Activated CD8-positive, alpha-beta T cell treated with anti-CD3 and anti-CD28 coated beads for 36 hours (primary cell): ENCODE measurements around the gene MEIS1. TPM values are rescaled to one million over a fixed set of nuclear protein-coding genes. Genes with fewer than 3 reads are reported as not detected.

ENCODE experiments used
- ATAC-seq: fragments of 200-7000 bp; cut with Tn5 transposase; one replicate; pipeline ENCODE4 v1.10.0; 2021; ENCODE audit warnings: mild to moderate bottlenecking, moderate library complexity
- CTCF ChIA-PET: fragments of 350-600 bp; sonication (Branson Sonifier 250); formaldehyde crosslinking; loops from one replicate; lab custom pipeline; 2021; ENCODE audit warnings: antibody characterized with exemption; lab: Charles Lee
- POLR2A ChIA-PET: fragments of 350-600 bp; sonication (Branson Sonifier 250); formaldehyde crosslinking; loops from one replicate; lab custom pipeline; 2021; ENCODE audit warnings: antibody characterized with exemption; lab: Charles Lee
- DNase-seq: peaks from one replicate; pipeline ENCODE4 v3.0.0-alpha.2; 2020
- H3K27ac Mint-ChIP-seq: one replicate; pipeline ENCODE4 v1.8.0; 2021; ENCODE audit warnings: mild to moderate bottlenecking, mixed read lengths
- H3K27me3 Mint-ChIP-seq: one replicate; pipeline ENCODE4 v1.8.0; 2021; ENCODE audit warnings: mixed read lengths
- H3K36me3 Mint-ChIP-seq: one replicate; pipeline ENCODE4 v1.8.0; 2021; ENCODE audit warnings: low read depth, mixed read lengths
- H3K4me1 Mint-ChIP-seq: one replicate; pipeline ENCODE4 v1.8.0; 2021; ENCODE audit warnings: low read depth, mixed read lengths
- H3K4me3 Mint-ChIP-seq: one replicate; pipeline ENCODE4 v1.8.0; 2021; ENCODE audit warnings: mild to moderate bottlenecking, moderate library complexity, mixed read lengths
- H3K9me3 Mint-ChIP-seq: one replicate; pipeline ENCODE4 v1.8.0; 2021; ENCODE audit warnings: mixed read lengths
- CTCF ChIP-seq: fragments of 200-600 bp; IDR thresholded peaks from one replicate; pipeline ENCODE4 v1.8.0; 2022; ENCODE audit warnings: antibody characterized with exemption, mild to moderate bottlenecking
- intact Hi-C: fragments of 100-400 bp; cut with micrococcal nuclease; formaldehyde crosslinking; loops from one replicate; pipeline ENCODE4 v1.10.0; 2022
- total RNA-seq, 2 experiments: library from RNA; stranded (reverse); gene quantifications; one replicate each; pipeline ENCODE4 v1.2.3, GENCODE V29; 2021

MEIS1 gene
- total RNA-seq, 2 experiments from 2014 or later = not detected

- ATAC-seq (peak; percentile 34), DNase-seq (no peak)
- CTCF ChIA-PET = interaction anchor here (0.6 to 1.3 kb wide), 5 partner anchors 8 to 85 kb away, joined by 3 to 4 read pairs (median 3); no protein-coding TSS in a partner anchor
- Mint-ChIP-seq H3K27me3 (peaks cover 65% of the 10 kb centered on the region), H3K36me3 (no peaks in the 10 kb centered on the region), H3K4me1 (peaks cover 11% of the 10 kb centered on the region), H3K4me3 (no peak overlapping the region), H3K9me3 (no peaks in the 10 kb centered on the region), H3K27ac (no peak overlapping the region)
- intact Hi-C loops = loop anchor here (2.0 kb wide), 1 partner anchor 146 kb away; no protein-coding TSS in a partner anchor
- peak; percentile 51 for TF ChIP-seq CTCF
- POLR2A ChIA-PET = no interaction called here
Measured at GRCh38 chr2:66428986-66429612, 5.8 kb upstream of the MEIS1 start.

- TF ChIP-seq CTCF = no peak
- POLR2A ChIA-PET = no interaction called here
- H3K27me3 Mint-ChIP-seq = peaks cover 71% of the 10 kb centered on the region
Measured at GRCh38 chr2:66429693-66430504, 5.0 kb upstream of the MEIS1 start.

GRCh38 chr2:66430505-66431273 lies 4.2 kb upstream of the MEIS1 start:
- ATAC-seq = no peak
- ChIA-PET POLR2A (no interaction called here), CTCF (interaction anchor here (0.9 kb wide), 1 partner anchor 1601 kb away, joined by 3 read pairs; no protein-coding TSS in a partner anchor)
- Mint-ChIP-seq H3K27me3 (peaks cover 69% of the 10 kb centered on the region), H3K9me3 (no peaks in the 10 kb centered on the region), H3K4me3 (no peak overlapping the region), H3K27ac (no peak overlapping the region), H3K36me3 (no peaks in the 10 kb centered on the region), H3K4me1 (peaks cover 21% of the 10 kb centered on the region)
- intact Hi-C loops = loop anchor here (10.0 kb wide), 1 partner anchor 1604 kb away; no protein-coding TSS in a partner anchor
- DNase-seq = no peak
- TF ChIP-seq CTCF = no peak

More at GRCh38 chr2:66429693-66430504, 5.0 kb upstream of the MEIS1 start:
- ATAC-seq (no peak), DNase-seq (no peak)
- Mint-ChIP-seq H3K27ac (no peak overlapping the region), H3K36me3 (no peaks in the 10 kb centered on the region), H3K4me1 (peaks cover 17% of the 10 kb centered on the region), H3K4me3 (no peak overlapping the region), H3K9me3 (no peaks in the 10 kb centered on the region)
- intact Hi-C loops = loop anchor here (2.0 to 10.0 kb wide), 2 partner anchors 145 to 1605 kb away; no protein-coding TSS in a partner anchor
- CTCF ChIA-PET = interaction anchor here (0.6 to 1.3 kb wide), 5 partner anchors 8 to 1601 kb away, joined by 3 to 4 read pairs (median 3); no protein-coding TSS in a partner anchor

GRCh38 chr2:66431274-66431642 lies 3.7 kb upstream of the MEIS1 start:
- H3K27ac Mint-ChIP-seq = no peak overlapping the region
- DNase-seq (no peak), ATAC-seq (no peak)
- H3K36me3 Mint-ChIP-seq = no peaks in the 10 kb centered on the region
- H3K27me3 Mint-ChIP-seq = peaks cover 67% of the 10 kb centered on the region
- H3K4me3 Mint-ChIP-seq = no peak overlapping the region
- H3K4me1 Mint-ChIP-seq = peaks cover 21% of the 10 kb centered on the region
- POLR2A ChIA-PET = no interaction called here
- TF ChIP-seq CTCF = no peak
- CTCF ChIA-PET = no interaction called here
- intact Hi-C loops = loop anchor here (10.0 kb wide), 1 partner anchor 1604 kb away; no protein-coding TSS in a partner anchor
- H3K9me3 Mint-ChIP-seq = no peaks in the 10 kb centered on the region
